Measurements from ENCODE around the gene OR8S1. TPM values are rescaled to one million over a fixed set of nuclear protein-coding genes. Genes with fewer than 3 reads are reported as not detected.

The OR8S1 gene
- total RNA-seq, 1 experiment from 2014 or later: not detected

DNA sequence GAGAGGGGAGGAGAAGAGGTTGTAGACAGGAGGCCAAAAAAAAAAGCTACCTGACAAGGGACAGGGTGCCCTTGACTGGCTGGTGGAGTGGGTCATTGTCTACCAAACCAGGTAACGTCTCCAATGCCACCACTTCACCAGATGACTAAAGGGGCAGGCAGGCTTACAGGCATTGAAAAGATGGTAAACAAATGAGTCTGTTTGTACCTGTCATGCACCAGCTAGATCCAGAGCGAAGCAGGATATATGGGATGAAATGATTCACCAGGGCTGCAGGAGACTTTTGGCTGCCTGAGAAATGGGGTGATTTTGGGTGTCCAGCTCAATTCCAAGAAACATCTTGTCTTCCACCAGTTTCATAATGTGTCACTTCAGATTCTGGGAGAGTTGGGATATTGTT is 39.2 kb upstream of the OR8S1 start:
- WGBS (ENCODE audit: extremely low coverage, insufficient read length, low lambda C conversion rate): no CpG with 5 or more reads among the region's 2 CpGs
- H2AK5ac ChIP-seq (ENCODE audit: insufficient read length, low read length): no peak overlapping the region
- H3K18ac ChIP-seq (ENCODE audit: insufficient read length, low read depth, low read length): no peak overlapping the region

More for the DNA sequence above, 39.2 kb upstream of the OR8S1 start:
- H3K27me3 Mint-ChIP-seq (ENCODE audit: low read depth): peaks cover 27% of the 10 kb centered on the region
- H3K36me3 Mint-ChIP-seq (ENCODE audit: insufficient read depth in 1 of 3, low read depth in 3 of 3): no peaks in the 10 kb centered on the region; a peak in 1 of 7 replicates
- no peak overlapping the region for H3K56ac ChIP-seq (ENCODE audit: insufficient read length, low read depth, low read length)
- H3K9ac ChIP-seq (ENCODE audit: extremely low read depth, insufficient read length, low read length): no peak overlapping the region
- H3T11ph ChIP-seq (ENCODE audit: low read length): no peak overlapping the region
- H3K27me3 ChIP-seq (ENCODE audit: insufficient read depth, low read length): no peaks in the 10 kb centered on the region
- no peak overlapping the region for H2BK15ac ChIP-seq (ENCODE audit: low read depth, low read length)
- H2BK120ac ChIP-seq (ENCODE audit: low read depth, low read length, poor library complexity, severe bottlenecking): no peak overlapping the region
- H3K23ac ChIP-seq (ENCODE audit: insufficient read length, low read depth, low read length): no peak overlapping the region
- peaks cover 2 to 91% of the 10 kb centered on the region in 2 experiments; a peak in 4 of 5 replicates for H3K9me3 Mint-ChIP-seq
- H2BK20ac ChIP-seq (ENCODE audit: low read depth, low read length, poor library complexity, severe bottlenecking): no peak overlapping the region
- H4K5ac ChIP-seq (ENCODE audit: insufficient read length, low read depth, low read length): no peak overlapping the region
- DNase-seq: no peak
- H3K27ac ChIP-seq (ENCODE audit: insufficient read length, low read depth, low read length): no peak overlapping the region
- no peak overlapping the region for H3K4ac ChIP-seq (ENCODE audit: low read depth, low read length)
- H4K91ac ChIP-seq (ENCODE audit: insufficient read length, low read depth, low read length): no peak overlapping the region
- no peaks in the 10 kb centered on the region for H4K20me1 ChIP-seq (ENCODE audit: control insufficient read depth, insufficient read depth, insufficient read length)
- H3K23me2 ChIP-seq (ENCODE audit: insufficient read length, low read depth, low read length, poor library complexity, severe bottlenecking): no peaks in the 10 kb centered on the region
- TF ChIP-seq, protein P1, sequence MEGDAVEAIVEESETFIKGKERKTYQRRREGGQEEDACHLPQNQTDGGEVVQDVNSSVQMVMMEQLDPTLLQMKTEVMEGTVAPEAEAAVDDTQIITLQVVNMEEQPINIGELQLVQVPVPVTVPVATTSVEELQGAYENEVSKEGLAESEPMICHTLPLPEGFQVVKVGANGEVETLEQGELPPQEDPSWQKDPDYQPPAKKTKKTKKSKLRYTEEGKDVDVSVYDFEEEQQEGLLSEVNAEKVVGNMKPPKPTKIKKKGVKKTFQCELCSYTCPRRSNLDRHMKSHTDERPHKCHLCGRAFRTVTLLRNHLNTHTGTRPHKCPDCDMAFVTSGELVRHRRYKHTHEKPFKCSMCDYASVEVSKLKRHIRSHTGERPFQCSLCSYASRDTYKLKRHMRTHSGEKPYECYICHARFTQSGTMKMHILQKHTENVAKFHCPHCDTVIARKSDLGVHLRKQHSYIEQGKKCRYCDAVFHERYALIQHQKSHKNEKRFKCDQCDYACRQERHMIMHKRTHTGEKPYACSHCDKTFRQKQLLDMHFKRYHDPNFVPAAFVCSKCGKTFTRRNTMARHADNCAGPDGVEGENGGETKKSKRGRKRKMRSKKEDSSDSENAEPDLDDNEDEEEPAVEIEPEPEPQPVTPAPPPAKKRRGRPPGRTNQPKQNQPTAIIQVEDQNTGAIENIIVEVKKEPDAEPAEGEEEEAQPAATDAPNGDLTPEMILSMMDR (conservative IDR thresholded peaks at IDR 0.05): no peak
- no peaks in the 10 kb centered on the region for H3K4me1 Mint-ChIP-seq
- H3K4me1 ChIP-seq (ENCODE audit: insufficient read depth, low read length): no peaks in the 10 kb centered on the region
- no peak overlapping the region for H3K4me3 Mint-ChIP-seq
- H3K14ac ChIP-seq (ENCODE audit: insufficient read depth, low read length): no peak overlapping the region
- no peak overlapping the region for H2BK5ac ChIP-seq (ENCODE audit: insufficient read length, low read length)
- H3K79me2 ChIP-seq (ENCODE audit: insufficient read depth, low read length): no peaks in the 10 kb centered on the region
- H3K27ac Mint-ChIP-seq: no peak overlapping the region
- no peak overlapping the region for H2BK12ac ChIP-seq (ENCODE audit: insufficient read length, low read depth, low read length)
- H3K79me1 ChIP-seq (ENCODE audit: insufficient read depth, low read depth, low read length, poor library complexity, severe bottlenecking): no peaks in the 10 kb centered on the region
- H4K8ac ChIP-seq (replicated peaks; ENCODE audit: insufficient read length, low read depth, low read length): no peak overlapping the region
- no peak overlapping the region for H2AFZ ChIP-seq (ENCODE audit: low read length)
- H3K4me2 ChIP-seq (ENCODE audit: insufficient read depth, insufficient read length, low read length): no peak overlapping the region
- H3K9me3 ChIP-seq (ENCODE audit: control insufficient read depth, low read depth, low read length): no peaks in the 10 kb centered on the region
